HFF-Myc (cell line): Measurements from ENCODE around the gene NUP210.

Experiments
- DNase-seq: peaks from one replicate; pipeline ENCODE4 v3.0.0-alpha.2; 2011; ENCODE audit warnings: low read depth; ENCODE audit errors: extremely low read depth
- H3K4me3 ChIP-seq: replicated peaks from 2 replicates; pipeline ENCODE4 v1.5.1; 2011; ENCODE audit warnings: low read depth, mild to moderate bottlenecking, control low read depth, low read length
- TF ChIP-seq, protein P1 (sequence below): IDR thresholded peaks from 2 replicates; pipeline ENCODE4 v1.5.1; 2012; ENCODE audit warnings: mild to moderate bottlenecking, low read depth, low read length, control low read depth; ENCODE audit errors: missing control alignments

Gene NUP210

DNA sequence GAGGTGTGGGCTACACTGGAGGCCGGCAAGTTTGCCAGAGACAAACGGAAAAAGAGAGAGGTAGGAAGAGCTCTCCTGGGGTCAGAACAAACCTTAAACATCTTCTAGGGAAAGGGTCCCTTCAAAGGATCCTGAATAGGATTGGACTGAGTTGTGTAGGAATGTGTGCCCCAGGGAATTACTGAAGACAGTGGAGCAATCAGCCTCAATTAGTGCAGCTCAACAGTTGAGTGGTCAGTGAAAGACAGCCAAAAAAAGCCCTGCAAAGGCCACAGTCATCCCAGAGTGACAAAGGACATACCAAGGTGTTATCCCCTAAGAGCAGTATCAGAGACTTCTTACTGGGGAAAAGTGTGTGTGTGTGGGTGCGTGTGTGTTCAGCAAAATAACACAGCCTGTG lies 70.3 kb downstream of the NUP210 start:
- TF ChIP-seq, protein P1, sequence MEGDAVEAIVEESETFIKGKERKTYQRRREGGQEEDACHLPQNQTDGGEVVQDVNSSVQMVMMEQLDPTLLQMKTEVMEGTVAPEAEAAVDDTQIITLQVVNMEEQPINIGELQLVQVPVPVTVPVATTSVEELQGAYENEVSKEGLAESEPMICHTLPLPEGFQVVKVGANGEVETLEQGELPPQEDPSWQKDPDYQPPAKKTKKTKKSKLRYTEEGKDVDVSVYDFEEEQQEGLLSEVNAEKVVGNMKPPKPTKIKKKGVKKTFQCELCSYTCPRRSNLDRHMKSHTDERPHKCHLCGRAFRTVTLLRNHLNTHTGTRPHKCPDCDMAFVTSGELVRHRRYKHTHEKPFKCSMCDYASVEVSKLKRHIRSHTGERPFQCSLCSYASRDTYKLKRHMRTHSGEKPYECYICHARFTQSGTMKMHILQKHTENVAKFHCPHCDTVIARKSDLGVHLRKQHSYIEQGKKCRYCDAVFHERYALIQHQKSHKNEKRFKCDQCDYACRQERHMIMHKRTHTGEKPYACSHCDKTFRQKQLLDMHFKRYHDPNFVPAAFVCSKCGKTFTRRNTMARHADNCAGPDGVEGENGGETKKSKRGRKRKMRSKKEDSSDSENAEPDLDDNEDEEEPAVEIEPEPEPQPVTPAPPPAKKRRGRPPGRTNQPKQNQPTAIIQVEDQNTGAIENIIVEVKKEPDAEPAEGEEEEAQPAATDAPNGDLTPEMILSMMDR: no peak
- no peak for DNase-seq
- H3K4me3 ChIP-seq: no peak overlapping the region

DNA sequence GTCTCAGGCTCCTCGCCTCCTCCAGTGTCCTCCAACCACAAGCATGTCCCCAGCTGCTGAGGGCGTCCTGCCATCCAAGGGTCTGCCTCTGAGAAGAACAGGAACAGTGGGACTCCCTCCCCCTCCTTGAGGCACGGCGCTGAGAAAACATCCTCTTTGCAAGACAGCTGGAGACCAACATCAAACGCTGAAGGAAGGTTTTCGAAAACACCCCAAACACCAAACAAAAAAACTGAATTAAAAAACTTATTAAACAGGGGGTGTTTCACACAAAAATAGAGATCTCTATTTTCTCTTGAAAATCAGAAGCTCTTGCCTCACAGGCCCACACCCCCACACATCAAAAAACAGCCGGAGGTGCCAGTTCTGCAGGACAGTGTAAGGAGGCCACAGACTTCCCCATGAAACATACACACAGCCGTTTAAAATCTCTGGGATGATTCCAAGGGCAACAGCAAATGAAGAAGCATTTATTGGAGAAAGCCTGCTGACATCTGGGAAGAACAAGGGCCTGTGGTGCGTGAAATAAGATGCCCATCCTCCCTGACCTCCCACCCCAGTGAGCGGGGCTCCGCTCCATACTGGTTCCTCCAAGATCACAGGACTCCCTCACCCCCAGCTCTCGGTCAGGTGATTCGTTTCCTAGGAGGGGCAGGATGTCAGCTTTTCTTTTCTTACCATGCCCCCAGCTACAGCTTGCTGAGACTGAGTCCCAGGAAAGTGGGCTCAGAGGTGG lies 71.3 kb downstream of the NUP210 start:
- no peak overlapping the region for H3K4me3 ChIP-seq
- TF ChIP-seq, protein P1: no peak
- peak; percentile 16 for DNase-seq

DNA sequence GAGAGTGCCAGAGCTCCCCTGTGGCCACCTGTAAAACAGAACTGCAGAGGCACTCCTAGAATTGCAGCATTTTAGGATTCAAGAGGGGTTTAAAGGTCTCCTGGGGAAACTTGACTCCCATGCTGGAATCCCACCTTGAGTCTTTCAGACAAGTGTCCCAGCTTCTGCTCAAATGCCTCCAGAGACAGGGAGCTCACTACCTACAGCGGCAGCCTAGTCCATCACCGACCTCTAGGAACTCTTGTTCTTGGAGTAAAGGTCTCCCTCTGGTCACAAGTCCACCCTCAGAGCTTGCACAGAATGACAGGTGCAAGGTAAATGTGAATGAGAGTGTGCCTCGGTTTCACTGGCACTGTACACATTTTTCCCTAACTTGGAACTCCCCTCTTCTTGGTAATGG lies 72.0 kb downstream of the NUP210 start:
- no peak overlapping the region for H3K4me3 ChIP-seq

DNA sequence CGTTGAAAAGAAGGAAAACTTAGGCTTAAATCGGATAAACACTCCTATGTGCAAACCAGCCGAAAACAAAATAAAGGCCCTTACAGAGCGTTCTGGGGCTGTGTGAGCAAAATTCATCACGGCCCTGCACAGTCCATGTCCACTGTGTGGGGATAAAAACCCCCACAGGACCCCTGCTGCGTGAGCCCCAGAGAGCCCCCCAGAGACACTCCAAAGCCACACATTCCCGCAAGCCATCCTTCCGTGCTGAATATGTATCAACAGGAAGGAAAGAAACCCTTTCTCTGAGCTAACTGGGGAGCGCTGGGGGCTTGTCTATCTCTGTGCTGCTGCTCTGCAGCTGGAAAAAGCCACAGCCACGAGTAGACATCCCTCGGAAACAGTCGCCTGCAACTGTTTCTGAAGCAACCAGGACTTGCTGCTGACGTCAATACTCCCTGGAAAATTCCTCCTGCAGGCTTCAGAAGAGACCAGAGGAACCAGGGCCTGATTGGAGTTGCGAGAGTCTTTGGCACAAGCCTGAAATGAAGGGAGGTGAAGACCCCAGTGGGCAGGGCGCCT lies 72.7 kb downstream of the NUP210 start:
- H3K4me3 ChIP-seq: no peak overlapping the region
- no peak for DNase-seq
- TF ChIP-seq, protein P1: no peak

More for the DNA sequence above, 72.0 kb downstream of the NUP210 start:
- DNase-seq: no peak
- TF ChIP-seq, protein P1: no peak

DNA sequence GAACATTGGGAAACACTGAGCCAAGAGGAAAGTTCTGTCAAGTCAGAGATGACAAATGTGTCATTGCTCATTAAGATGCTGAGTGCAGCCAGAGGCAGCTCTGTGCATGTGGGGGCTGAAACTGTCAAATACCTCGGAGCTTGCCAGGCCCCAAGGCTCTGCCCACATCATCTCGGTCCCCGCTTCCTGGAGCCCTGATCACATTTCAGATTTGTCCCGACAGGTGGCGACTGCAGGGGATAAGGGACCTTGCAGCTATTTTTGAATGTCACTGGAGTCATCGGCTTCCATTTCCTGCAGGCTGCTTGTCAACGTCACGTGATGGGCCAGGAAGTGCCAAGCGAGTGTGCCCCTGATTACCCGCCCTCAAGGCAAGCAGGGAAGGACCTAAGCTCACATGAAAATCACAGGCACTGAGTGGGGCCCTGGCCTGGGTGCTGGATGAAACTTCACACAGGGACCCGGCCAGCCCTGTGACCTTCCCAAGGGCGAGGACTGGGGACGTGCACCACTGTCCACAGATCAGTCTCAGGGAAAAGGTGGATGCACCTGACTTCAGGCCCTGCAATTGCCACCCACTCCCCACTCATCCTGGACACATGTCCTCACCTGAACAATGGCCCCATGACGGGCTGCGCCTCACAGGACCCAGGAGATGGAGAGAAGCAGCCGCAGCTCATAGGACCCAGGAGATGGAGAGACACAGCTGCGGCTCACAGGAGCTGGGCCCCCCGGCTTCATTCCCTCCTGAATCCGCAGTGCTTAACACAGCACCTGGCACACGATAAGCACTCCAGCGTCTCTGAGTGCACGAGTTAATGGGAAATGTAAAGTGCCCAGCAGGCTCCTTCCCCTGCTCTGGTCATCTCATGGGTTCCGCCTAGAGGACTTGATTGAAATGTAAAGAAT lies 73.4 kb downstream of the NUP210 start:
- DNase-seq: no peak
- TF ChIP-seq, protein P1: no peak
- no peak overlapping the region for H3K4me3 ChIP-seq

DNA sequence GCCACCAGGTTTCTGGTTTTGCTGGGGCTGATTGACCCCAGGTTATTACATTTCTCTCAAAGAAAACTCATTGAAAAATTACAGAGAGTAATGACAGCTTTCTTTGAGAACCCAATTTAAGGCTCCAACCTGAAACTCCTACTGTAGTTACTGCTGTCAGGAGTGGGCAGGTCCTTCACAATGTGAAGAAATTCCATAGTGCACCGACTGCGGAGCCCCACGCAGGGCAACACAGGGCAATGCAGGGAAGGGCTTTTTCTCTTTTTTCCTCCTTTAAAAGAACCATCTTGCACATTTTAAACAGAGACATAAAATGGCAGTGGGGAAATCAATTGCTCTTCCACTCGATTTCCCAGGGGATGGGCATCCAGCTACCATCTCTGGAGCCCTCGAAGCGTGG lies 74.3 kb downstream of the NUP210 start:
- TF ChIP-seq, protein P1: no peak
- H3K4me3 ChIP-seq: no peak overlapping the region
- no peak for DNase-seq
